ENCODE data around the gene UBTD2. TPM values are rescaled to one million over a fixed set of nuclear protein-coding genes. Genes with fewer than 3 reads are reported as not detected.
A peak's percentile ranks its signal among the peaks of the same experiment; 100 is the strongest.
"Not testable (repeated sequence)": the region's sequence is repeated elsewhere in the genome, so short reads cannot be mapped to it uniquely, and the experiment has no call there.

UBTD2 gene
- total RNA-seq, 2 donors from 2014 or later = 16.1 to 17.8 TPM

DNA sequence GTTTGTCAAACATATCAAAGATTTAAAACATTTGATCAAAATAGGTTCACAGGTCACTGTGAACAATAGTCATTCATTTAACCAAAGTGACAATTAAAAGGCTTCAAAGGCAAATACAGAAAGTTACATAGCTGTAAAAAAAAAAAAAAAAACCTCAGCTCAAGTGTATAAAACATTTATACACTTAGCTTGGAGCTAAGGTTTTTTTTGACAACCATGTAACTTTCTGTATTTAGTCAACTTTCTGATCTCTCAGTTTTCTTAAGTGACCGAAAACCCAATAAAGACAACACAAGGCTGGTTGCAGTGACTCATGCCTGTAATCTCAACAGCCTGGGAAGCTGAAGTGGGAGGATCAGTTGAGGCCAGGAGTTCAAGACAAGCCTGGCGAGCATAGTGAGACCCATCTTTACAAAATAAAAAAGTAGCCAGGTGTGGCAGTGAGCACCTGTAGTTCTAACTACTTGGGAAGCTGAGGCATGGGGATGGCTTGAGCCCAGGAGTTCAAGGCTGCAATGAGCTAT, 16.4 kb upstream of the UBTD2 start:
- ATAC-seq (ENCODE audit: insufficient number of reproducible peaks, low FRiP score, low read depth) = no peak
- no peaks in the 10 kb centered on the region for H3K9me3 ChIP-seq
- no peak overlapping the region for H3K27ac ChIP-seq
- H3K4me3 ChIP-seq = no peak overlapping the region
- no peaks in the 10 kb centered on the region for H3K27me3 ChIP-seq (replicated peaks; ENCODE audit: insufficient read depth)
- no peak for DNase-seq (ENCODE audit: low spot score)
- TF ChIP-seq, protein P1, sequence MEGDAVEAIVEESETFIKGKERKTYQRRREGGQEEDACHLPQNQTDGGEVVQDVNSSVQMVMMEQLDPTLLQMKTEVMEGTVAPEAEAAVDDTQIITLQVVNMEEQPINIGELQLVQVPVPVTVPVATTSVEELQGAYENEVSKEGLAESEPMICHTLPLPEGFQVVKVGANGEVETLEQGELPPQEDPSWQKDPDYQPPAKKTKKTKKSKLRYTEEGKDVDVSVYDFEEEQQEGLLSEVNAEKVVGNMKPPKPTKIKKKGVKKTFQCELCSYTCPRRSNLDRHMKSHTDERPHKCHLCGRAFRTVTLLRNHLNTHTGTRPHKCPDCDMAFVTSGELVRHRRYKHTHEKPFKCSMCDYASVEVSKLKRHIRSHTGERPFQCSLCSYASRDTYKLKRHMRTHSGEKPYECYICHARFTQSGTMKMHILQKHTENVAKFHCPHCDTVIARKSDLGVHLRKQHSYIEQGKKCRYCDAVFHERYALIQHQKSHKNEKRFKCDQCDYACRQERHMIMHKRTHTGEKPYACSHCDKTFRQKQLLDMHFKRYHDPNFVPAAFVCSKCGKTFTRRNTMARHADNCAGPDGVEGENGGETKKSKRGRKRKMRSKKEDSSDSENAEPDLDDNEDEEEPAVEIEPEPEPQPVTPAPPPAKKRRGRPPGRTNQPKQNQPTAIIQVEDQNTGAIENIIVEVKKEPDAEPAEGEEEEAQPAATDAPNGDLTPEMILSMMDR (IDR thresholded peaks at IDR 0.05) = no peak
- peaks cover 10 to 29% of the 10 kb centered on the region in 2 donors for H3K4me1 ChIP-seq (ENCODE audit: control insufficient read depth in 1 of 2, low read depth in 2 of 2)
- no peaks in the 10 kb centered on the region for H3K36me3 ChIP-seq

DNA sequence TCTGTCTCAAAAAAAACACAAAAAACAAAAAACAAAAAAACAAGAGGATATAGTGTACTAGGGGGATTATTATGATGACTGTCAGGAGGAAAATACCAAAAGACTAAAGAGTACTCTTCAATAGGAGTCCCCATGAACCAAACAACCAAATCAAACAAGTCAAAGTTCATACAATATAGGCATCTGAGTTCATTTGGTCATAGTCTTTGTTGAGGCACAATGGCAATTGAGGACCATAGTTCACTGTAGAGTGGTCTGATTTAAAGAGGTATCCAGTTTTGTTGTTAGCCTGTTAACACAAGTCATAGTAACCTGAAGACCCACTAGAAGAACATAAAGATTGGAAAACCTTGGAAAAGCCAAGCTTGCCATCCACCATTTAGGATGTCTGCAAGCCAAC, 11.3 kb upstream of the UBTD2 start:
- Histone ChIP-seq H3K4me3 (no peak overlapping the region), H3K9me3 (no peaks in the 10 kb centered on the region), H3K27me3 (replicated peaks; ENCODE audit: insufficient read depth) (no peaks in the 10 kb centered on the region), H3K36me3 (no peaks in the 10 kb centered on the region), H3K27ac (no peak overlapping the region), H3K4me1 (ENCODE audit: control insufficient read depth in 1 of 2, low read depth in 2 of 2) (peaks cover 10 to 15% of the 10 kb centered on the region in 2 donors)
- TF ChIP-seq, protein P1 (IDR thresholded peaks at IDR 0.05) = no peak
- ATAC-seq (ENCODE audit: insufficient number of reproducible peaks, low FRiP score, low read depth) (no peak), DNase-seq (ENCODE audit: low spot score) (no peak)

DNA sequence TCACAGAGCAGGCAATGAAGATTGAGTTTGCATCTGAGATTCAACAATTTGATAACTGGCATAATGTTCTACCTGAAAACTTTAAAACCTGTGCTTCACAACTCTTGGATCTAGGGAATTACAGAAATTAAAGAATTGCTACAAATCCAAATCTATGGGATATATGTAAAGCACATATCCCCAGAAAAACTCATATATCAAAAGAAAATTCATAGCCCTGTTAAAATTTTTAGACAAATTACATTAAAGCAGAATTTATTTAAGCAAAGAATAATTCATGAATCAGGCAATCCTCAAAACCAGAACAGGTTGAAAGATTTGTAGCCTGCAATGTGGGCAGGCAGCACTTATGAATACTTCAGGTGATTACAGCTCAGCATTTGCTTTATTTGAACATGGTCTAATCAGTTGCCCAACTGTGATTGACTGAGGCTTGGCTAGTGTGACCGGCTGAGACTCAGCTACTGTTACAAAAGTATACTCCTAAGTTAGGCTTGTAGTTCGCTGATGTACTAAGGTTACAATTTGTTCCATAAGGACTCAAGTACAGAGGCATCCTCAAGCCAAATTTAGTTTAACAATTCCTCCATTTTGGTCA, 10.3 kb upstream of the UBTD2 start:
- Histone ChIP-seq H3K4me3 (no peak overlapping the region), H3K4me1 (ENCODE audit: control insufficient read depth in 1 of 2, low read depth in 2 of 2) (peaks cover 10 to 13% of the 10 kb centered on the region in 2 donors), H3K9me3 (no peaks in the 10 kb centered on the region), H3K27me3 (replicated peaks; ENCODE audit: insufficient read depth) (no peaks in the 10 kb centered on the region), H3K36me3 (no peaks in the 10 kb centered on the region), H3K27ac (no peak overlapping the region)
- ATAC-seq (ENCODE audit: insufficient number of reproducible peaks, low FRiP score, low read depth) = no peak
- TF ChIP-seq, protein P1 (IDR thresholded peaks at IDR 0.05) = no peak
- no peak for DNase-seq (ENCODE audit: low spot score)

DNA sequence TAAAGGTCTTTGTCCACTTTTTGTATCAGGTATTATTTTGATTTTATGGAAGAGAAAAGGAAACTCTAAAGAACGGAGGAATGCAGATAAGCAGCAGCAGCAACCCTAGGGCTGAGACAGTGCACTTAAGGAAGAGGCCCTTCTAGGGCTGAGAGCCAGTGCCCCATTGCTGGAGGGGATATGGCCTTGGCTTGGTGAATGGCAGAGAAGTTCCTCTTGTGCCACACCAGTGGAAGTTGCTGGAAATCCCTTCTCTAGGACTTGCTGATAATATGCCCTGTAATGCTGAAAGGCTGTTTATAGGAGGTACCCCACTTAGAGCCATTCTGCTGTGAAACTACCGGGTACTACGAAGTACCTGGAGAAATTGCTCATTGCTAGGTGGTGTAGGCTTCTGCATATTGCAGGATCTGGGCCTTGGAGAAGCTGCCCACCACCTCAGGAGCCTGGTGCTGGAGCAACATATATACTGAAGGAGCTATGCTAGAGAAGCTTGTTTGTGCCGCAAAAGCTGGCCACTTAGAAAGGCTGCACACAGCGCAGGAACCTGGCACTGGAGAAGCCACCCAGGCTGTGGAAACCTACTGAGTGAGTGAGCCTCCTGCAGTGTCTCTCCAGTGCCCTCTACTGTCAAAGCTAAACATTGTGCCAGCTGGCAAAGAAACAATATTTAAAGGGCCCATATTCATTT, 9.6 kb upstream of the UBTD2 start:
- peak; percentile 29 for DNase-seq (ENCODE audit: low spot score)
- Histone ChIP-seq H3K4me3 (no peak overlapping the region), H3K36me3 (no peaks in the 10 kb centered on the region), H3K27ac (no peak overlapping the region), H3K4me1 (ENCODE audit: control insufficient read depth in 1 of 2, low read depth in 2 of 2) (peaks cover 5 to 6% of the 10 kb centered on the region in 2 donors), H3K27me3 (replicated peaks; ENCODE audit: insufficient read depth) (no peaks in the 10 kb centered on the region), H3K9me3 (no peaks in the 10 kb centered on the region)
- no peak for ATAC-seq (ENCODE audit: insufficient number of reproducible peaks, low FRiP score, low read depth)
- TF ChIP-seq, protein P1 (IDR thresholded peaks at IDR 0.05) = peak; percentile 59

DNA sequence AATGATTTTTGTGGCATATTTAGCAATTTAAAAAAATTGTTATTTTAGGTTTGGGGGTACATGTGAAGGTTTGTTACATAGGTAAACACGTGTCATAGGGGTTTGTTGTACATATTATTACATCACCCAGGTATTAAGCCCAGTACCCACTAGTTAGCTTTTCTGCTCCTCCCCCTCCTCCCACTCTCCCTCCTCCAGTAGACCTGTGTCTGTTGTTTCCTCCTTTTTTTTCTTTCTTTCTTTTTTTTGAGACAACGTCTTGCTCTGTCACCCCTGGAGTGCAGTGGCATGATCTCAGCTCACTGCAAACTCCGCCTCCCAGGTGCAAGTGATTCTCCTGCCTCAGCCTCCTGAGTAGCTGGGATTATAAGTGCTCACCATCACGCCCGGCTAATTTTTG, 8.3 kb upstream of the UBTD2 start:
- not testable (repeated sequence) for H3K4me1 ChIP-seq (ENCODE audit: control insufficient read depth in 1 of 2, low read depth in 2 of 2); H3K36me3 ChIP-seq; H3K27me3 ChIP-seq (replicated peaks; ENCODE audit: insufficient read depth); H3K27ac ChIP-seq; H3K4me3 ChIP-seq; H3K9me3 ChIP-seq; DNase-seq (ENCODE audit: low spot score); ATAC-seq (ENCODE audit: insufficient number of reproducible peaks, low FRiP score, low read depth)

Measured in thoracic aorta (tissue), 2 donors.